HUES6 (cell line): ENCODE data around the gene MAGEB18.

Experiments
- H3K27ac ChIP-seq: 2 replicates; pipeline ENCODE4 v1.7.0; 2013; ENCODE audit warnings: low read depth, mild to moderate bottlenecking, low read length, inconsistent platforms
- H3K27me3 ChIP-seq: 2 replicates; pipeline ENCODE4 v1.6.1; 2013; ENCODE audit warnings: low read length; ENCODE audit not compliant: control insufficient read depth, insufficient read depth
- H3K36me3 ChIP-seq: 2 replicates; pipeline ENCODE4 v1.6.1; 2013; ENCODE audit warnings: low read length; ENCODE audit not compliant: control insufficient read depth, insufficient read depth
- H3K4me1 ChIP-seq: 2 replicates; pipeline ENCODE4 v1.6.1; 2013; ENCODE audit warnings: low read length; ENCODE audit not compliant: control insufficient read depth, insufficient read depth
- H3K4me3 ChIP-seq: 2 replicates; pipeline ENCODE4 v1.5.1; 2013; ENCODE audit warnings: low read depth, low read length
- H3K9ac ChIP-seq: one replicate; pipeline ENCODE4 v1.6.1; 2013; ENCODE audit warnings: mild to moderate bottlenecking, low read length
- H3K9me3 ChIP-seq: 2 replicates; pipeline ENCODE4 v1.6.1; 2013; ENCODE audit warnings: low read depth, low read length; ENCODE audit not compliant: control insufficient read depth, insufficient read depth

The MAGEB18 gene

DNA sequence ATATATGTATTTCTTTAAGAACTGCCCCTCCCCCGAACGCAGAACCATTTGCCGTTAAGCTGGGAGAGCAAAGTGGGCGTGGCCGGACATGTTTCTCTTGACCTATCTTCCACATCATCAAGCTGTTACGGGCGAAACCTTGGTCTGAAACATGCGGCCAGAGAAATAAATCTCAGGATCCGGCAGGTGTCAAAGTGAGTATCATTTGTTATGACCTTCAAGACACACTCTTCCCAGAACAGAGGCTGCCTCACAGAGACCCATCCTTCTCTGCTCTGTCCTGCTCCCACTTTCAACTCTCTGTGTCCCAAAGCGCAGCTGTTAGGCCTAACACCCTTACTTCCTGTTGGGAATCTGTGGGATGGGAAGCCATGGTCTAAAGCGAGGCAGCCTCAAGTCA lies at the start of gene MAGEB18:
Gene MAGEB18 (plus strand): TSS at position 70 of the 400 bp plus-strand sequence. CDS start 643 bp downstream, outside the sequence.
- Histone ChIP-seq H3K36me3 (no peaks in the 10 kb centered on the region), H3K27me3 (peaks cover 2% of the 10 kb centered on the region; the same call in 1 of the 2 replicates), H3K4me3 (no peak within 1 kb of the TSS), H3K4me1 (no peaks in the 10 kb centered on the region), H3K27ac (no peak within 1 kb of the TSS), H3K9me3 (no peaks in the 10 kb centered on the region), H3K9ac (no peak within 1 kb of the TSS)

DNA sequence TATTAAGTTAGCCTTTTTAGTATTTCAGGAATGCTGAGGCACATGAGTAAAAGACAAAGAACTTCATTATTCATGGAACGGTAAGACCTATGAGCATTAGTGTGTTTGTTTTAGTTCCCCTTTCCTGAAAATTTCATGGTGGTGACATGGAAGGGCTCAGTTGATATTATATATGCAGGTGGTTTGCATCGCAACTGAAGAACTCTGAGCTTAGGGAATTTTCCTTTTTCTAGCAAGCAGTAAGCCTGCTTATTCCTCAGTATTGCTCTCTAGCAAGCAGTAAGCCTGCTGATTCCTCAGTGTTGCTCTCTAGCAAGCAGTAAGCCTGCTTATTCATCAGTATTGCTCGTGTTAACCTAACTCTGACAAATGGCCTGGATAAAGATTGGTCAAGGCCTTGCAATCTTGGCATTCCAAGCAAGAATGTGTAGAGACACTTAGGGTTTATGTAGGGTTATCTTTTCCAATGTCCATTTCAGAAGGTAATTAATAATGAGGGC lies 37.7 kb upstream of the MAGEB18 start:
- Histone ChIP-seq H3K9me3 (no peaks in the 10 kb centered on the region), H3K36me3 (no peaks in the 10 kb centered on the region), H3K9ac (no peak overlapping the region), H3K27me3 (no peaks in the 10 kb centered on the region; the same call in 1 of the 2 replicates), H3K4me3 (no peak overlapping the region), H3K4me1 (peaks cover 3% of the 10 kb centered on the region; the same call in 1 of the 2 replicates), H3K27ac (no peak overlapping the region)

DNA sequence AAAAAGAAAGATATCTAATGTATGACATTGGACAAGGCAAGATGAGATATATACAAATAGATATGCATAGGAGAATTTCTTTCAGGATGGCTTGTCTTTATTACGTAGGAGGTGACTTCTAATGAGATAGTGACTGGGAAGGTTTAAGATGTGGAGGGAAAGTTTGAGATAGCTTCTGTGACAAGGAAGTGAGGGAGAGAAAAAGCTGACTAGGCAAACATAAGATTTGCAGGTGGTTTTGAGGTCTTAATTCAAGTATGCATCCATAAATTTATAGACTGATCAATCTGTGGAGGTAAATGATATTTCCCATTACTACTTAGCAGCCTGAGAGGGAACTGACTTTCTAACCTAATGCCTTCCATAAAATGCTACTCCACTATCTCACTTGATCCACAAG lies 29.0 kb upstream of the MAGEB18 start:
- Histone ChIP-seq H3K36me3 (no peaks in the 10 kb centered on the region), H3K27me3 (no peaks in the 10 kb centered on the region), H3K9me3 (no peaks in the 10 kb centered on the region), H3K4me3 (no peak overlapping the region), H3K9ac (no peak overlapping the region), H3K27ac (no peak overlapping the region), H3K4me1 (no peaks in the 10 kb centered on the region)

DNA sequence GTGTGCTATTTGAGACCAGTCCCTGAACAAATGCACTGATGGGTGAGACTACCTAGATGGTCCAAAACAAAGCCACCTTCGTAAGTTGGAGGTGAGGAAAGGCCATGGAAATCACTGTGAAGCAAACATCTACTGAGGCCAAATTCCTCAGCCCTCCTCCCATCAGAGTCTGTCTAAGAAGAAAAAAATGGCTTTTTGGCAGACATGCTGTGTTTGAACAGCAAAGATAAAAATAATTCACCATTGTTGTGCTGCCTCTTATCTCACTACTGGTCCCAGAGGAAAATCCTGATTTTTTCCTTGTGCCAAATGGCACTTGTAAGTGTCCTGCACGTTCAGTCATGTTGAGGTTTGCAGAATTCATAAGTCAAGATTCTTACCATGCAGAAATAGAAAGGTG lies 7.9 kb downstream of the MAGEB18 start:
- Histone ChIP-seq H3K4me1 (no peaks in the 10 kb centered on the region), H3K27ac (no peak overlapping the region), H3K9me3 (no peaks in the 10 kb centered on the region), H3K9ac (no peak overlapping the region), H3K36me3 (no peaks in the 10 kb centered on the region), H3K27me3 (no peaks in the 10 kb centered on the region), H3K4me3 (no peak overlapping the region)

DNA sequence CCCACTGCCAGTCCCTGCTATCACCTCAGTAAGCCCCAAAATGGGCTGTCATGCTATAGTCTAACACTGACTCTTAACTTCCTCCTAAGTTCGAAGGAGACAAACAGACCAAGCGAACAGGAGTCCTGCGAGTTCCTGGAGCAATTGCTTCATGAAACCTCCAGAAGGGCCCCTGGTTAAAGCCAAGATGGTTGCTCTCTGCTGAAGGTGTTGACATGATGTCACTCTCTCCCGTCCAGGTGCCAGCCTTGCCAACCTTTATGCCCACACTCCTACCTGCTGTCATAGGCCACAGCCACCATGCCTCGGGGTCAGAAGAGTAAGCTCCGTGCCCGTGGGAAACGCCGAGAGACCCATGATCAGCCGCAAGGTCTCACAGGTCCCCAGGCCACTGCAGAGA lies 22.2 kb downstream of the MAGEB18 start, which contains the start of gene MAGEB6B:
Gene MAGEB6B (plus strand): TSS at position 301 of the 400 bp plus-strand sequence. CDS start 0 bp downstream, at position 301.
- Histone ChIP-seq H3K9ac (no peak within 1 kb of the TSS), H3K27me3 (no peaks in the 10 kb centered on the region; the same call in 1 of the 2 replicates), H3K27ac (no peak within 1 kb of the TSS), H3K36me3 (no peaks in the 10 kb centered on the region), H3K4me1 (no peaks in the 10 kb centered on the region), H3K4me3 (no peak within 1 kb of the TSS), H3K9me3 (peaks cover 8% of the 10 kb centered on the region)
